Testis (tissue), 3 donors: ENCODE data around the gene GOLGA6C. TPM values are rescaled to one million over a fixed set of nuclear protein-coding genes. Genes with fewer than 3 reads are reported as not detected.
A peak's percentile ranks its signal among the peaks of the same experiment; 100 is the strongest.
"Not testable (repeated sequence)": the region's sequence is repeated elsewhere in the genome, so short reads cannot be mapped to it uniquely, and the experiment has no call there.

Experiments used
- DNase-seq: peaks from one replicate; pipeline ENCODE4 v3.0.0-alpha.2; 2019
- H3K27ac ChIP-seq, 2 donors: fragments of 200-600 bp; sonication (generic); one replicate each; pipeline ENCODE4 v1.5.1; 2019
- H3K27me3 ChIP-seq: fragments of 200-600 bp; sonication (generic); one replicate; pipeline ENCODE4 v1.5.1; 2019
- H3K36me3 ChIP-seq: fragments of 200-600 bp; sonication (generic); one replicate; pipeline ENCODE4 v1.5.1; 2017; ENCODE audit warnings: low read depth; ENCODE audit errors: missing control alignments
- H3K4me1 ChIP-seq: fragments of 200-600 bp; sonication (generic); one replicate; pipeline ENCODE4 v1.5.1; 2019
- H3K4me3 ChIP-seq, 2 donors: fragments of 200-600 bp; sonication (generic); one replicate each; pipeline ENCODE4 v1.5.1; 2017 to 2019
- H3K9me3 ChIP-seq: fragments of 200-600 bp; sonication (generic); one replicate; pipeline ENCODE4 v1.5.1; 2017
- CTCF ChIP-seq, 3 experiments: fragments of 450-650 bp in 2 of 3; fragments of 200-600 bp in 1 of 3; sonication (generic) in 1 of 3; IDR thresholded peaks; one replicate each; pipeline ENCODE4 v1.5.1; 2016 to 2019; ENCODE audit warnings: antibody characterized with exemption in 3 of 3, mild to moderate bottlenecking in 2 of 3, moderate library complexity in 1 of 3
- WGBS, 2 donors: methylation state at CpG; one replicate each; pipeline ENCODE4 v1.1.5; 2018; 5-methylcytosine and 5-hydroxymethylcytosine counted together
- intact Hi-C: fragments of 100-400 bp; cut with DNase I; formaldehyde crosslinking; loops from one replicate; pipeline ENCODE4 v1.15.1; 2023; ENCODE audit warnings: low total_unique reads
- polyA plus RNA-seq: library from polyadenylated mRNA; stranded (reverse); fragments of 350-450 nt; fragmentation: Illumina TruSeq; extraction: RNeasy Lipid Tissue Mini Kit (QIAGEN cat#74804); gene quantifications from one replicate; pipeline ENCODE4 v1.2.3, GENCODE V29; 2014; ENCODE audit warnings: low read depth, low replicate concordance; ENCODE audit not compliant: insufficient read depth
- total RNA-seq, 2 donors: library from RNA; depleted of rRNA; stranded (reverse); fragments of >200 nt; gene quantifications; one replicate each; pipeline ENCODE4 v1.2.3, GENCODE V29; 2016

The GOLGA6C gene
- total and polyA plus RNA-seq, 3 donors from 2014 or later: 9.1 to 16.1 (median 15.1) TPM

- H3K36me3 ChIP-seq, H3K27ac ChIP-seq, H3K4me3 ChIP-seq, intact Hi-C loops, H3K27me3 ChIP-seq, H3K9me3 ChIP-seq, H3K4me1 ChIP-seq: not testable (repeated sequence)
- peak; percentile 92 for DNase-seq
- WGBS, 2 donors: 77 to 82% methylated on average over 4 to 5 of the region's 5 CpGs
- TF ChIP-seq CTCF (IDR thresholded peaks at IDR 0.05): peak; percentile 19 to 46 (median 26)
Measured at GRCh38 chr15:75274509-75275107, 16.5 kb downstream of the GOLGA6C start.

- WGBS, 2 donors: 77 to 78% methylated on average over 3 of the region's 3 CpGs
- H3K9me3 ChIP-seq, DNase-seq, H3K27me3 ChIP-seq, H3K4me3 ChIP-seq, H3K36me3 ChIP-seq, H3K27ac ChIP-seq, H3K4me1 ChIP-seq, intact Hi-C loops: not testable (repeated sequence)
Measured at GRCh38 chr15:75275617-75276016, 17.5 kb downstream of the GOLGA6C start.

- intact Hi-C loops, H3K4me1 ChIP-seq, H3K36me3 ChIP-seq, H3K4me3 ChIP-seq, H3K27ac ChIP-seq, DNase-seq, H3K9me3 ChIP-seq, H3K27me3 ChIP-seq: not testable (repeated sequence)
- 67% methylated on average over 1 of the region's 1 CpG for WGBS, 2 donors
Measured at GRCh38 chr15:75278497-75278896, 20.4 kb downstream of the GOLGA6C start.

GRCh38 chr15:75282572-75282971, 24.4 kb downstream of the GOLGA6C start, which contains the start of gene GOLGA6D:
GOLGA6D (plus strand) TSS chr15:75282835; CDS start chr15:75282876, 41 bp downstream.
- H3K27ac ChIP-seq, H3K4me1 ChIP-seq, H3K4me3 ChIP-seq, DNase-seq, H3K27me3 ChIP-seq, intact Hi-C loops, H3K36me3 ChIP-seq, H3K9me3 ChIP-seq: not testable (repeated sequence)
- WGBS, 2 donors: no CpG with 5 or more reads among the region's 7 CpGs

- H3K36me3 ChIP-seq: not testable (repeated sequence)
Measured at GRCh38 chr15:75284152-75284551, 26.0 kb downstream of the GOLGA6C start.

GRCh38 chr15:75293660-75294059, 35.5 kb downstream of the GOLGA6C start:
- H3K4me3 ChIP-seq, H3K4me1 ChIP-seq, H3K9me3 ChIP-seq, H3K27ac ChIP-seq, H3K36me3 ChIP-seq, intact Hi-C loops, DNase-seq, H3K27me3 ChIP-seq: not testable (repeated sequence)
- no CpG with 5 or more reads among the region's 18 CpGs for WGBS, 2 donors

More at GRCh38 chr15:75284152-75284551, 26.0 kb downstream of the GOLGA6C start:
- H3K27me3 ChIP-seq, DNase-seq, H3K4me3 ChIP-seq, H3K27ac ChIP-seq, intact Hi-C loops, H3K9me3 ChIP-seq, H3K4me1 ChIP-seq: not testable (repeated sequence)
- WGBS, 2 donors: no CpG with 5 or more reads among the region's 3 CpGs

GRCh38 chr15:75298541-75299310, 40.6 kb downstream of the GOLGA6C start:
- H3K27me3 ChIP-seq, H3K4me3 ChIP-seq, intact Hi-C loops, H3K36me3 ChIP-seq, H3K4me1 ChIP-seq, H3K9me3 ChIP-seq, H3K27ac ChIP-seq, DNase-seq: not testable (repeated sequence)
- WGBS, 2 donors: 85 to 95% methylated on average over 4 to 9 of the region's 13 CpGs

GRCh38 chr15:75299311-75299688, 41.2 kb downstream of the GOLGA6C start:
- H3K9me3 ChIP-seq, H3K27ac ChIP-seq, intact Hi-C loops, H3K36me3 ChIP-seq, H3K4me1 ChIP-seq, H3K27me3 ChIP-seq, H3K4me3 ChIP-seq: not testable (repeated sequence)
- DNase-seq: peak; percentile 75
- 20 to 33% methylated on average over 3 to 5 of the region's 6 CpGs for WGBS, 2 donors
- TF ChIP-seq CTCF (IDR thresholded peaks at IDR 0.05): peak in 1 of 3 experiments; percentile 60

- intact Hi-C loops, DNase-seq: not testable (repeated sequence)
- 50 to 51% methylated on average over 5 to 6 of the region's 6 CpGs for WGBS, 2 donors
Measured at GRCh38 chr15:75300026-75300425, 41.9 kb downstream of the GOLGA6C start.

More at GRCh38 chr15:75300026-75300425, 41.9 kb downstream of the GOLGA6C start:
- not testable (repeated sequence) for H3K36me3 ChIP-seq, H3K27ac ChIP-seq, H3K4me3 ChIP-seq, H3K27me3 ChIP-seq, H3K4me1 ChIP-seq, H3K9me3 ChIP-seq
